NCI-H1417 treated with DMSO at 0.1 percent for 48 hours (cell line): ENCODE data around the gene PRLHR.

Experiments
- DNase-seq: peaks from one replicate; lab custom pipeline; 2025; lab: John Stamatoyannopoulos, UW

The PRLHR gene

DNA sequence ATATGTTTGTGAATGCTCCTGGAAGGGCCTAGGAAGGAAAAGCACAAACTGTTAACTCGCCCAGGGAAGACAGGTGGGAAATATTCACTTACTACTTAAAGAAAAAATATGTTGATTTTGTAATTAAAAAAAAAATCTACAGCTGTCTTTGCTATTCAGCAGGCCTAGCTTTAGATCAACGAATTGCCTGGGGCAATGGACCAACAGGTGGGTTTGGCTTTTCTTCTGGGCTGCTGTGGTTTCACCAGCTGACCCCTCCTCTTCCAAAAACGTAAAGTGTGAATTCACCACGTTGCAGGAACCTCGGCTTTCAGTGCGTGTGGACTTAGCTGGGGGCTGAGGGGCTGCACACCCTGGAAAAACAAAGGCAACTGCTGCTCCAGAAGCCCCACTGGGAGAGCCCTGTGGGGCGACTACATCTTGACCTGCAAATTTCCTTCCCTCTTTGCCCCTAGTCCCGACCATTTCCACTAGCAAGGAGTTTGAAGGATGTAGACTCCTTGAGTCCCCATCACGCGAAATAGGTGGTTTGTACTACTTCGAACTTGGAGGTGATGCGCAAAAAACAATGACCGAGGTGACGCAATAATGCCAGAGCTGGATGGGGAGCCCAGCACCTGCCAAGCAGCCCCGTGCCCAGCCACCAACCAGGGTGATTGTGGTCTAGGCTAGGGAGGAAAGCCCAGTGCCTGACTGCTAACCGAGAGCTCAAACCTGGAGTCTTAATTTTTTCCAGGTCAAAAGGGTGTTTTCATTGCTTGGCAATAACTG is 7.4 kb downstream of the PRLHR start:
- no peak for DNase-seq

DNA sequence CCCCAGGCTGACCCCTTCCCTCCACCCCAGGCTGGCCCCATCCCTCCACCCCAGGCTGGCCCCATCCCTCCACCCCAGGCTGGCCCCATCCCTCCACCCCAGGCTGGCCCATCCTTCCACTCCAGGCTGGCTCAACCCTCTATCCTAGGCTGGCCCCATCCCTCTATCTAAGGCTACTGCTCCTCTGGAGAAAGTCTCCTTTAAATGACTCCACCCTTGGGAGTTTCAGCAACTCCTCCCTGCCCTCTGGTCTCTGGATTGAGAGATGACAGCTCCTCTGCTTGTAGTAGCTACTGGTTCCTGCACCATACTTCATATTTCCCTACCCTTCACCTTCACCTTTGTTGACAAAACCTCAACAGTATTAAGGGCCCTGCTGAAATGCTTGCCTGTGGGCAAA is 8.5 kb downstream of the PRLHR start:
- DNase-seq = no peak

DNA sequence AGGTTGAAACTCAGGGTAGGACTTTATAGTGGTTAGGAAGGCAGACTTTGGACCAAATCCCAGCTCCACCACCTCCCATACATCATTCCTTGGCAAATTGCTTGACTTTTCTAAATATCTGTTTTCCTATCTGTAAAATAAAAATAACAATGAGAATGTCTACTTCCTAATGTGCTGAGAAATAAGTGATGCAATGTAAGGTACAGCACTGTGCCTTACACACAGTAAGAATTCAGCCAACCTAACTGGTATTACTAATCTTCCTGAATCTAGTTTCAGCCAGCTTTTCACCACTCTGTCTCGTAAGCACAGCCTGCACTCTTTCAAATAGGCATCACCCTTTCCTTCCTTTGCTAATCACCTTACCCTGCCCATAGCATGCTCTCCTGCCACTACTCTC is 9.7 kb downstream of the PRLHR start:
- DNase-seq = no peak

DNA sequence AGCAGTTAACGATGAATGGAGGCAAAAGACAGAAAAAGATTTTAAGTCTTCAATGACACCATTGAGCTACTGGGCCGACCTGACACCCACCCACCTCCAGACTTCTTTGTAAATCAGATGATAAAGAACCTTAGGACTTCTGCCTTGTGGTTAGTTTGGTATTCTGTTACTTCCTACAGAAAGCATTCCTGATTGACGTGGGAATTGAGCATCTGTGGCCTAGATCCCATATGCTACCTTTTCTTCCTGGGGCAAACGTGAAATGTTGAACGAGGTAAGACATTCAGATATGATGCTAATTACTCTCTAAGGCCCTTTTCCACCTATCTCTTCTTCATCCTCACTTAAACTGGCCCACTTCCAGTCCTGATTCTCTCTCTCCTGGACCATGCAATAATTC is 10.2 kb downstream of the PRLHR start:
- DNase-seq = no peak

DNA sequence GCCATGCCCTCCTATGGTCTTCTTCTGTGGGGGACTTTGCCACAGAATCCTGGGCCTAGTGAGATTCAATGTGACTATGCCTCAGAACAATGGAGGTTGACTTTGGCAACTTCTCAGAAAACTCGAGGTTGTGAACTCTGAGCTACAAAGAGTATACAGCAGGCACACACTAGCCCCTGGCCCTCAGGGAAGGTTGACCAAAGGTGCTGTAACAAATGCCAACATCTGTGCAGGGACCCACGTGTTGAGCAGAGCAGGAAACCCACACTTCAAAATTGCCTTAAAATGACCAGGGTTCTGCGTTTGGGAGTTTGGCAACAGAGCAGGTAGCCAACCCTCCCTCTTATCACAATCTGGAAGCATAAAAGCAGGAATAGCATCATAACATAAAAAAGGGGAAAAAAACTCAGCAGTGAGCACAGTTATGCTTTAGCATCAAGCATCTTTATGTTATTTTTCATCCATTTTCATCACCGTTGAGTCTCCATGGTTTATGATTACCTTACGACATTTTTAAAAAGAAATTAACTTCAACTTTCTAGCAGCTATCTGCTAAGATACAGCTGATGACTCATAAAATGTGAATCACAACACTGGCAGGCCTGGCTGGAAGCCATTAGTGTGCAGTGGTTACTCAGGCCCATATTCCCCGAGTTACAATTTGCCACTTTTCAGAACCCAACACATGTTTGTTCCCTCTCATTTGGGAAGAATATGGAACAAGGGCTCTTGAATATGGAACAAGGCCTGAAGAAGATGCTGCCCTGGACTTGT is 11.1 kb downstream of the PRLHR start:
- DNase-seq = no peak

DNA sequence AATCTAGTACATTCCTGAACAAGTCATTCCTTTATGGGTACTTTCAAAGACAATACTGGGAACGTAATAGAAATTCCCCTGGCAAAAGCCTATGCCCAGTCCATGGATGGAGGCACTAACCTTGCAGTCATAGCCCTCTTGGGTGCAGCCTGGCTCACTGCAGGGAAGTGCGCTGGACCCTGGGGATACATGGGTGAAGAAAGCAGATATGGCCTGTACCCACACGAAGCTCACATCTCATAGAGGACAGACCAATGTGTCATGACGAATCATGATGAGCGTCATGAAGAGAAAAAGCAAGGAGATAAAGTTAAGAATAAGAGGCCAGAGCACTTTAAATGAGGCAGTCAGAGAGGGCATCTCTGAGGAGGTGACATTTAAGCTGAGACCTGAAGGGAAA is 11.8 kb downstream of the PRLHR start:
- no peak for DNase-seq

DNA sequence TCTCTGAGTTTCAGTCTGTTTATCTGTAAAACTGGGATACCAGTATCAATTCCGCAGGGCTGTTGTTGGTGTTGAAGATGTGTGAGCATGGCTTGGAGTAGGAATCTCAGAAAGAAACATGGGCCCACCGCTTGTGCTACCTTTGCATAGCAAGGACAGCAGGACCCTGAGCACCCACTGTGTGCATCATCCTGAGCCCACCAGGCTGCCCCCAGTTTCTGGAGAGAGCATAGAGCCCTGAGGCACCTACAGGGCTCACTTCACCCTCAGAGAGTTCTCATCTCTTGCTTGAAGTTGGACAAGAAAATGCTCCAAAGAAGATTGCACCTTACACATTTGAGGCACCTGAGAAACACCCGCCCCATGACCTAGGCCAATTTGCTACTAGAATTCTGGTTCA is 12.9 kb downstream of the PRLHR start:
- DNase-seq = no peak

DNA sequence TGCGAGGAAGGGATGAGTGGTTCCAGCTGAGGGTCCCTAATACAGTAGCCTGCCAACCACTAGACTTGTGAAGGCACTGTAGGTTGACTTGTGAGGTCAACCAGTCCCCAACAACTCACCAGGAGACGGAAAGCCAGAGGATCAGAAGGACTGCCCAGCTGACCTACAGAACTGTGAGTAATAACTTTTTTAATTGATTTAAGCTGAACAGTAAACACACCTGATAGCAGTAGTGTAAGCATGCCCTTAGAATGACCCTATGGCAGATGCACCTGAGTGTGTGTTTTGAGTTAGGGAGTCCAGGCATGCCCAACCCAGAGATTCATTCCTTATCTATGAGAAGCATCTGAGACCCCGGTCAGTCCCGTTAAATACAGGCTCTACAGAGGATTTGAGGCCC is 14.1 kb downstream of the PRLHR start:
- DNase-seq = no peak

DNA sequence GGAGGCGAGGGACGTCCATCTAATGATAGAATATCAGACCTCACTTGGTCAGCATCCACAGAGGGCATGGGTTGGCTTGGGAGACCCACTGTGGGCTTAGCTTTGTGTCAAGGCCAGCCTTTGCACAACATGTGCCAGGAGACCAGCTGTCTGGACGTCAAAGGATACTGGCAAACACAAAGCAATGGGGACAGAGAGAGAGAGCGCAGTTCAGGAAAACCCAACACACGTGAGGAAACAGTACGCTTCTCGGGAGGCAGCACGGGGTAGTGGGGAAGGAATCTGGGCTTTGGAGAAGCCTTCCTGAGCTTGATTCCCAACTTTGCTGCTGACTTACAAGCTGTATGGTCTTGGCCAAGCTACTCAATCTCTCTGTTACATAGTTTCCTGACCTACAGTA is 14.7 kb downstream of the PRLHR start:
- DNase-seq = no peak

DNA sequence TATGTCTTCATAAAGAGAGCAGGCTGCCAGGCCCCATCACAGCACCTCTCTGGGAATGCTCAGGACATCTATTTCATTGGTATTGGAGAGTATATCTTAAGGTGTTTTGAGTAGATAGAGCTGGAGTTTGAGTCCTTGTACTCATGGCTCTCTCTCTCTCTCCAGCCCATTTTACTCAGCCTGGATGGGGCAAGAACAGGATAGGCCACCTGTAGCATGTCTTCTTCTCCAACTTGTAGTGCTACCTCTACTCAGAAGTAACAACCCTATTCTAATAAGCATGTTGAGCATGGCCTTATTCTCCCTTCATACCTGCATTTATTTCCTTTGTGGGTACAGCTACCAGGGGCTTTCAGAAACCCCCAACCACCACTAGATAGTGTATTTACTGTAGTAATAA is 21.9 kb downstream of the PRLHR start:
- no peak for DNase-seq

DNA sequence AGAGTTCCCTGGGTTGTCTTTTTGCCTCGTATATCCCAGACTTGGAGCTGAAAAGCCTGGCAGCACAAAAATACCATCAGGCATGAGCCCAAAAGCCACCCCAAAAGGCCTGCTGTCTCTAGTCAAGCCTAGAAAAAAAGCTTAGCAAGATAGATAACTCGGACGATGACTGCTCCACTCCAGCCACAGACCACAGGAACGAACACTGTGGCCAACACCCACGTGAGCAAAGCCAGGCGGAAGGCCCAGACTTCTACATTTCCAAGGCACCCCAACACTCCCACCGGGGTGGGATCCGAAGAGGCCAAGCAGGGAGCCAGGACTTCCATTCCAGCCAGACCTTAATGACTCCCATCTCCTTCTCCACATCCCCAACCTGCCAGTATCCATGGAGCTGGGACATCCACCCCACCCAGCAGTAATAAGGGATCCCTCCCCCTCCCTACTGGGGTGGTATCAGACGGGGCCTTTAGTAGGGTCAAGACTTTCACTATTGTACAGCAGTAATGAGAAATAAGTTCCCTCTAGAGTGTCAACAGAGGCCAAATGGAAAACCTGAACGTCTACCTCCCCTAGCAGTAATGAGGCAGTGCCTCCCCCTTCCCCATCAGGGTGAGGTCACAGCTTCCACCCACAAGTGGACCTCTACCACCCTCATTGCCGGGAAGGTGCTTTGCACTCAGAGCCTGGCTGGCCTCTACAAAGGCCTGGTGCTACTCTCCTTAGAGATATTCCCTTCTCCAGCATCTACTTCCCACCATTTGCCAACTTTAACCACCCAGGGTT is 23.0 kb downstream of the PRLHR start:
- DNase-seq = no peak

DNA sequence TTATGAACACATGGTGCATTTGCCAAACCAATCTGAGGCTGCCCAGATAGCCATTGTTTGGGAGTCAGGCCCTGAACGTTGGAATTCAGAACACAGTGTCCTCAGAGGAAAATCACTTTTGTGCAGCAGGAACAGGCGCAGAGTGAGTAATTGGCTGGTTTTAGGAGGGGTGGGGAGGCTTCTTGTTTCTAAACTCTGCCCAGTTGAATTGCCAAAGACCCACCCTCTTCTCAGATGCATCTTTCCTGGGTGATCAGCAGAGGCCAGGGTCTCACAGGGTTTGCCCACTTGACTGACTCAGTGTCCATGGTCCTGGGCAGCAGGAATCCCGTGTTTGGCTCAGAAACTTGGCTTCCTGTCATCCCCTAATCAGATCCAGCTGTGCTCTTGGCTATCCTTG is 24.3 kb downstream of the PRLHR start:
- no peak for DNase-seq

DNA sequence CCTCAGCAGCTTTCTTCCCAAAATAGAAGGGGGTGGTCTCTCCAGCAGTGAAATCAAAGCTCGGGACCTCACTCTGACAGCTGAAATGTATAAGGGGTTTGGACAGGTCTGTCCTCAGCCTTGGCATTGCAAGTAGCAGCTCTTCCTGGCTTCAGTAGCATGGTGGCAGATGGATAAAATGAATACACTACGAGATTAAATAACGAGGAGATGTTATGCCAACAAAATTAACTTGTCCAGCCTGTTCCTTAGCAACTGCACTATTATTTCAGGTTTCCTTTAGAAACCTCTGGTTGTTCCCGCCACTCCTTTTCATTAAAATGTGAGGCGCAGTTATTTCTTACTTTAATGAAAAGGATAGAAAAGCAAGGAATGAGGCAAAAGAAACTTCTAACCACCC is 24.9 kb downstream of the PRLHR start:
- DNase-seq = no peak

DNA sequence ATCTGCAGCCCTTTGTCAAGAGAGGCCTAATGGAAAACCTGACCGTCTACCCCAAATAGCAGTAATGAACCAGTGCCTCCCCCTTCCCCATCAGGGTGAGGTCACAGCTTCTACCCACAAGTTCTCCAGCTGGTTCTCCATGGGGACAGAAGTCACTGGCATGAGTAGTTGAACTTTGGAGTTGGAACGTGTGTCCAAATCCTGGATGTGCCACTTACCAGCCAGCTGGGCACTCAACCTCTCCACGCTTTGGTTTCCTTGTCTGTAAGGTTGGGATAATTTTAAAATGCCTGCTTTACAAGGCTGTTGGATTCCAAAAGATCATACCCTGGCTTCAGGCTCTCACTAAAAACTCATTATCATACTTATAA is 25.6 kb downstream of the PRLHR start:
- no peak for DNase-seq

DNA sequence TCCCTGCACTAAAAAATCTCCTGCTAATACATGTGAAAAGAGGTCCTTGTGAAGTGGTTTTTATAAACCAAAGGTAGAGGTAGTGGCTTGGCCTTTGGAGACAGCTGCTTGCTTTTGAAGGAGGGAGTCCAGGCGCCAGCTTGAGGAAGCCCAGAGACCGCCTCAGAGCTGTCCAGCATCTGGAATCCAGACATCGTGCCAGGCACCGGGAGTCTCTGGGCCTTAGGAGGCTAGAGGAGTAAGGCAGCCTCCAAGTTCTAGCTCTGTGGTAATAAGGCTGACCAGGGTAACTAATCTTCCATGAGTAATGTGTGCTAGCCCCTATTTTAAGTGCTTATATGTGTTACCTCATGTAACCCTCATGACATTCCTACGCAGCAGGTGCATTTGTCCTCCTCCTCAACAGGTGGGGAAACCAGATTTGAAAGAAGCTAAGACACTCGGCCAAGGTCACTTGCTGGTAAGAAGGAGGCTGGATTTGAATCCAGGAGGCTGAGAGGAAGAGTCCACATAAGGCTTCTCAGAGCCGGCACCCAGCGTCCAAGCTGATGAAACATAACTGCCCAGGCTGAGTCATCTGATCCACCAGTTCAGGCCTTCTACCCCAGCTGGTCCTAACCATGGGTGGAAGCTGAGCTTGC is 26.1 kb downstream of the PRLHR start:
- DNase-seq = no peak

DNA sequence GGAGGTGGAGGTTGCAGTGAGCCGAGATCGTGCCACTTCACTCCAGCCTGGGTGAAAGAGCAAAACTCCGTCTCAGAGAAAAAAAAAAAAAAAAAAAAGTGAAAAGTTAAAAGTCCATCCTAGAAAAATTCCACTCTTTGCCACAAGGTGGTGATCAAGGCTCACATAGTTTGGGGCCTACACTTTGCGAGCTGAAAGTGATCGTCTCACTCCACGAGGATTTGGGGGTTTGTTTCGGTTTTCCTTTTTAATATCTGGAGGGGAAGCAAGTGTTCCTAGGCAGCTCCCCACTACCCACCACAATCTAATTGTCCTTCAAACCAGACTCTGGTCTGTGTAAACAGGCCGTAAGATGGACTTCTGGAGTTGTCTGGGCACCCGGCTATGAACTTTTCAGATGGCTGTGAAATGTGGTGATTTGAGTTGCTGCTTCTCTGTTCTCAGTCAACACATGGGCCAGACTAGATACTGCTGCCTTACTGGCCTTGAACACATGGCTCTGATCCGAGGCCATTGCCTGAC is 27.1 kb downstream of the PRLHR start:
- no peak for DNase-seq

DNA sequence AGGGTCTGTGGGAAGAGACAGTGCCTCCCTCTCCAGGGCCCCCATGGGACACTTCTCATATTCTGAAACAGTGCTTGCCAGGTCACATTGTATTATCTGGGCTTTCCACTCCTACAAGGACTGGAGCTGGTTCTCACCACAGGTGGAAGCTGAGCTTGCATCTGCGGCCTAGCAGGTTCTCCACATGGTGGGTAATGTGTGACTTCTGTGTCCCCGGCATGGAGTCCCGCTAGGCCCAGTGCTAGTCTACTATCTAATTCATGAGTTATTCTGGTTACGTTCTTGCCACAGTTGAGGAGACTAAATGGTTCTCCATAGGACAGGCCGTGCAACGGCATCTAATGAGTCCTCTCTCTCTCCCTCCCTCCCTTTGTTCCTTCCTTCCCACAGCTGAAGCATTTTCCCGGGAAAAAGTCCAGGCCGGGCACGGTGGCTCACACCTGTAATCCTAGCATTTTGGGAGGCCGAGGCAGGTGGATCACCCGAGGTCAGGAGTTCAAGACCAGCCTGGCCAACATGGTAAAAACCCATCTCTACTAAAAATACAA is 27.7 kb downstream of the PRLHR start:
- no peak for DNase-seq

DNA sequence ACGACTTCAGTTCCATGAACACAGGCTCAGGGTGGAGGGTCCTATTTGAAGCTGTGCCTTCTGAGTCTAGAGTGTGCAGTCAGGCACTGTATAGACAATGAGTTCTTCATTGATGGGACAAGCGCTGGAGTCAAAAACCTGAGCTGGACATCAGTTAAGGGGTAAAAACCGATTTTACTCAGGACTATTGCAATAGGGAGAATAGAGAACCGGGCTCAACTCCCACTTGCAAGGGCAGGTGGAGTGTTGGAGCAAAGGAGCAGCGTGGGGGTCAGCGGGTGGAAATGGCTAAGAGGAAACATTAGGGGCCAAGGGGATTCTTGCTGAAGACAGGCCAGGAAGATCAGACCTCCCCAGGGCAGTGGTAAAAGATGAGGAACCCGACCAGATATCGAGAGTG is 28.5 kb downstream of the PRLHR start:
- no peak for DNase-seq

DNA sequence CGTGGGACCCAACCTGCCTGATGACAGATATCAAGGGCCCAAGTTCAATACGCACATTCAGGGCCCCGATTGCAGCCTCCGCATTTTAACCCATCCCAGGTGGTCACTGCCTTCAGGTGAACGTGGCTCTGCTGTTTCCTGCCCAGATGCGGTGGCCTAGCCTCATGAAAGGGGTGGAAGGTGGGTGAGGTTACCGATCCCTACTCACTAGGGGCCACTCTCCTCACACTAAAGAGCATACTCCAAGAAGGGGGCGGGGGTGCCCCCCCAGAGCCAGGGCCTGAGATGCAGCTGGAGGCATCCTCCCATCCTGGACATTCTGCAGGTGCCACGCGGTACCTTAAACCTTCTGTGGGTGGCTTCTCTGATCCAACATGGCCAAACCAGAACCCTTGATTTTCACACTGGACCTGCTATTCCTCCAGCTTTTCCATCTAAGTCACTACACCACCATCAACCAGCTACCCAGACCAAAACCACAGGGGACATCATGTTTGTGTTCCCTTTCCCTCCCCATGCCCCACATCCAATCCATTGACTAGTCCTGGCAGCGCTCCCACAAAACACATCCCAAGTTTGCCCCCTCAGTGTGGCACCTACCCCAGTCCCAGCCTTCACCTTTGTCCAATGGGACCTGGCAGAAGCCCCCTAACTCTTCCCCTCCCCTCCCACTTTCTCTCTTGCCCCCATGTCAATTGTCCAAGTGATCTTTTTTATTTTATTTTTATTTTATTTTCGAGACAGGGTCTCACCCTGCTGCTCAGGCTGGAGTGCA is 30.0 kb downstream of the PRLHR start:
- no peak for DNase-seq

DNA sequence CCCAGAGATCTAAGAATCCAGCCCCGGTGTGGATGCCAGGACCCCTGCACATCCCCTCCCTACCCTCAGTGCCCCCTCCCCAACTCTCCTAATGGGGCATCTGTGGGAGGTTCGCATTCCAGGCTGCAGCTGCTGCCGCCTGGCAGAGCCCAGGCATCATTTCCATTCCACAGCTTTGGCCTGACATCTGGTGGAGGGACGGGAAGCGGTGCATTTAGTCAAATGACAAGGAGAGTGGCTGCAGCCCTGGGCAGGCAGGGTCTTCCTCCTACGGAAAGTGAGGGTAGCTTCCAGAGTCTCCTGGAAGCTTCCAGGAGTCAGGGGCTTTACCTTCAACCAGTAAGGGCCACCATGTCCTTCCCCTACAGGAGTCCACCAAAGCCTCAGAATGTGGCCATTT is 30.8 kb downstream of the PRLHR start:
- no peak for DNase-seq

DNA sequence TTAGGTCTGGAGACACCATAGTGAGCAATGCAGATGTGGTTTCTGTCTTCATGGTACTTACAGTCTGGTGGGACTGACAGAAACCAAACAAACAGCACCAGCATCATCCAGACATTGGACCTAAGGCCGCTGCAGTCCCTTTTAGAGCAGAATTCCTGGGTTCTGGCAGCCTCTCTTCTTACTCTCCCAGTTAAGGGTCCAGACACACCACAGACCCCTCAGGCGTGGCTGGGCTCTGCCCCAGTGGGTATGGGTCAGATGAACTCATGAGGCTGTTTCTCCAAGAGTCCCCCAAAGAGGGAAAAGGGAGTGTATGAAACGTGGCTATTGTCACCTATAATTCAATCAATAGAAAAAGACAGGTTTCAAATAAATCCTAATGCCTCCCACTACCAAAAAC is 31.3 kb downstream of the PRLHR start:
- DNase-seq = no peak
